GM12801 (cell line): ENCODE data around the gene MAPK10.

Experiments
- CTCF ChIP-seq: IDR thresholded peaks from one replicate; pipeline ENCODE4 v1.5.1; 2011; ENCODE audit warnings: control low read depth; ENCODE audit not compliant: insufficient read length; ENCODE audit errors: extremely low read depth

MAPK10 gene

GRCh38 chr4:86359944-86360478 lies at the start of gene MAPK10:
Gene MAPK10 (minus strand): TSS chr4:86360053.
- TF ChIP-seq CTCF: no peak

- no peak for TF ChIP-seq CTCF
These were observed 43.7 kb upstream of the MAPK10 start for GRCh38 chr4:86403575-86403974.

DNA sequence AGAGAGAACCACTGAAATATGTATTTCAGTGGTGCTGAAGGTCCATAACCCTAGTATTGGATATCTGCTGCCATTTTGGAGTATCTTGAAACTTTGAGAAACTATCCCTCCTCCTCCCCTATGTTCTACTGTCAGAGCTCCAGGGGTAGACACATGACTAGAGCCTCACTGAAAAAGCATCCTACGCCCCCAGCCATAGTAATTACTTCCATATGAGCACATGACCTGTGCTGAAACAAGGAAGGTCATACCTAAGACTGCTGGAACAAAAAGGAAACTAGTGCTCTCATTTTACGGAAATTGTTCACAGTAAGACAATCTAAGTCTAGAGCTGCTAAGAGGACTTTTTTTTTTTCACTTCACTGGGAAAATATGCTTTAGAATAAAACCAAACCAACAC lies 42.0 kb upstream of the MAPK10 start:
- no peak for TF ChIP-seq CTCF

- no peak for TF ChIP-seq CTCF
These were observed 40.4 kb upstream of the MAPK10 start for GRCh38 chr4:86400216-86400615.

DNA sequence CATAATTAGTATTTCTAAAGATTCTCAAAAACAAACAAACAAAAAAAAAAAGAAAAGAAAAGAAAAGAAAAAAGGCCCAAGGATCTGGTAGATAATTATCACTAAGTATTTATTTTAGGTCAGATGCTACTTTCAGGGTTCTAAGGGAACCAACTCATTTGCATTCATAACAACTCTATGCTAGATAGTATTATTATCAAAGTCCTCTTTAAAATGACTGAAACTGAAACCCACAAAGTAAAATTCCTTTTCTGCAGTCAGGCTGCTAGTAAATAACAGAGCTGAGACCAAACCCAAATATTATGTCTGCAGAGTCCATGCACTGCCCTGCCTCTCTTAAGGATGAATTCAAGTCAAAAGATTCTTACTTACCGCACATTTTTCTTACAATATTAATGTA lies 38.3 kb upstream of the MAPK10 start:
- no peak for TF ChIP-seq CTCF

DNA sequence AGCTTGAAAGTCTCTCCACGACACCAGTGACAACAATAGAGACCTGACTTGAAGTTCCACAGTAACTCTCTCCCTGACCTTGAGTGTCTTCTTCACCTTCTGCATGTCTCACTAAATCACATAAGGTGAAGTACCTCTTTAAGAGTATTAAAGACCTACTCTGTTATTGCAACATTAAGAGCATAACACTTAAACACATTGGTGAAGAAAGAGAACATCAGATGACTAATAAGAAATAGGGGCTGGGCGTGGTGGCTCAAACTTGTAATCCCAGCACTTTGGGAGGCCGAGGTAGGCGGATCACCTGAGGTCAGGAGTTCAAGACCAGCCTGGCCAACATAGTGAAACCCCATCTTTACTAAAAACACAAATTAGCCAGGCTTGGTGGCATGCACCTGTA lies 33.9 kb upstream of the MAPK10 start:
- no peak for TF ChIP-seq CTCF

DNA sequence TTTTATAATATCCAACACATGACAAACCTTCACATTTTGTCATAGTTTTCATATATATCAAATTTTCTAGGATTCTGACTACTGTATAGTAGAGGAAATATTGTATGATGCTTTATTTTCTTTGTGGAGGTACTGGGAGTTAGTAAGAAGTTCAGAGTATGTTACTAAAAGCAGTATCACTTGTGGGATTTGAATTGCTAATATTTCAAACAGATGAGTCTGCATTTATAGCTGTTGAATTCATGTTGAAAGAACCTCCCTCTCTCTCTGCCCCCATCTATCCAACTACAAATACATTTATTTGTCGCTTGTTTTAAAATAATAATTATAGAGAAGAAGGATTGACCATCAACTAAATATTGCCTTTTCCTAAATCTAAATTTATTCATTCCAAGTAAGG lies 29.8 kb upstream of the MAPK10 start:
- no peak for TF ChIP-seq CTCF

DNA sequence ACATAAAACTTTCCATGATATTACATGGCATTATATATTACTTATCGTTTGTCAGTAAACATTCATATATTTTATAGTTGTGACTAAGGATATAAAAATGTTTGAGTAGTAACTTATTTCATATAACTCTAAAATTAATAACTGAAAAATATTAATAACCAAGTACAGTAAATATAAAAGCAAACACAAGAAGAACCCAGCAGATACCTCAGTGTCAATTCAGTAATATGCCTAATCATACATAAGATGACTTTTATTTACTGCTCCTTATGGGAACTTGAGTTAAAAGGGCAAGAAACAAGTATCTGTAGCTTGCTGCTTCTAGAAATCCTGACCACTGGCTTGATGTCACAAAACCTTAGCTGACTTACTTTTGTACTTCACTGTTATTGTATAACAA lies 28.4 kb upstream of the MAPK10 start:
- TF ChIP-seq CTCF: no peak
